Ascending aorta (tissue), 2 donors: ENCODE data around the gene TCF7. TPM values are rescaled to one million over a fixed set of nuclear protein-coding genes. Genes with fewer than 3 reads are reported as not detected.
A peak's percentile ranks its signal among the peaks of the same experiment; 100 is the strongest.

Experiments used
- DNase-seq, 2 donors: peaks; one replicate each; pipeline ENCODE4 v3.0.0-alpha.2; 2019; ENCODE audit warnings: low spot score in 2 of 2
- H3K27ac ChIP-seq, 2 donors: fragments of 200-600 bp; sonication (generic); one replicate each; pipeline ENCODE4 v1.5.1; 2016 to 2017; ENCODE audit warnings: mild to moderate bottlenecking in 1 of 2
- H3K27me3 ChIP-seq: fragments of 200-600 bp; sonication (generic); one replicate; pipeline ENCODE4 v1.5.1; 2017
- H3K36me3 ChIP-seq, 2 donors: fragments of 200-600 bp; sonication (generic); one replicate each; pipeline ENCODE4 v1.5.1; 2016
- H3K4me1 ChIP-seq, 2 donors: fragments of 200-600 bp; sonication (generic); one replicate each; pipeline ENCODE4 v1.5.1; 2016 to 2017; ENCODE audit warnings: mild to moderate bottlenecking in 1 of 2
- H3K4me3 ChIP-seq, 2 donors: fragments of 200-600 bp; sonication (generic); one replicate each; pipeline ENCODE4 v1.5.1; 2016 to 2017; ENCODE audit warnings: mild to moderate bottlenecking in 1 of 2
- H3K9me3 ChIP-seq, 2 donors: fragments of 200-600 bp; sonication (generic); one replicate each; pipeline ENCODE4 v1.5.1; 2016
- intact Hi-C: fragments of 100-400 bp; cut with DNase I; formaldehyde crosslinking; loops from one replicate; pipeline ENCODE4 v1.15.1; 2023
- total RNA-seq: library from RNA; depleted of rRNA; stranded (reverse); fragments of >200 nt; gene quantifications from one replicate; pipeline ENCODE4 v1.1.0, GENCODE V29; 2016
- TF ChIP-seq, protein P1 (sequence below), 3 experiments: fragments of 200-600 bp in 2 of 3; fragments of 450-650 bp in 1 of 3; sonication (generic) in 2 of 3; IDR thresholded peaks; one replicate each; pipeline ENCODE4 v1.5.1; 2016 to 2019; ENCODE audit warnings: antibody characterized with exemption in 3 of 3, mild to moderate bottlenecking in 1 of 3, moderate library complexity in 1 of 3

TCF7 gene
- total RNA-seq, 1 donor from 2014 or later, result 12.1 TPM

- Histone ChIP-seq H3K36me3 (peaks cover 20 to 43% of the 10 kb centered on the region in 2 donors), H3K4me1 (no peaks in the 10 kb centered on the region), H3K27ac (no peak overlapping the region), H3K27me3 (no peaks in the 10 kb centered on the region), H3K4me3 (no peak overlapping the region), H3K9me3 (no peaks in the 10 kb centered on the region)
- intact Hi-C loops, result loop anchor here (2.0 kb wide), 1 partner anchor 39 kb away; no protein-coding TSS in a partner anchor
- DNase-seq, result no peak
- TF ChIP-seq, protein P1, sequence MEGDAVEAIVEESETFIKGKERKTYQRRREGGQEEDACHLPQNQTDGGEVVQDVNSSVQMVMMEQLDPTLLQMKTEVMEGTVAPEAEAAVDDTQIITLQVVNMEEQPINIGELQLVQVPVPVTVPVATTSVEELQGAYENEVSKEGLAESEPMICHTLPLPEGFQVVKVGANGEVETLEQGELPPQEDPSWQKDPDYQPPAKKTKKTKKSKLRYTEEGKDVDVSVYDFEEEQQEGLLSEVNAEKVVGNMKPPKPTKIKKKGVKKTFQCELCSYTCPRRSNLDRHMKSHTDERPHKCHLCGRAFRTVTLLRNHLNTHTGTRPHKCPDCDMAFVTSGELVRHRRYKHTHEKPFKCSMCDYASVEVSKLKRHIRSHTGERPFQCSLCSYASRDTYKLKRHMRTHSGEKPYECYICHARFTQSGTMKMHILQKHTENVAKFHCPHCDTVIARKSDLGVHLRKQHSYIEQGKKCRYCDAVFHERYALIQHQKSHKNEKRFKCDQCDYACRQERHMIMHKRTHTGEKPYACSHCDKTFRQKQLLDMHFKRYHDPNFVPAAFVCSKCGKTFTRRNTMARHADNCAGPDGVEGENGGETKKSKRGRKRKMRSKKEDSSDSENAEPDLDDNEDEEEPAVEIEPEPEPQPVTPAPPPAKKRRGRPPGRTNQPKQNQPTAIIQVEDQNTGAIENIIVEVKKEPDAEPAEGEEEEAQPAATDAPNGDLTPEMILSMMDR (IDR thresholded peaks at IDR 0.05), result no peak
Observed at GRCh38 chr5:134141331-134142050, 27.0 kb downstream of the TCF7 start.

DNA sequence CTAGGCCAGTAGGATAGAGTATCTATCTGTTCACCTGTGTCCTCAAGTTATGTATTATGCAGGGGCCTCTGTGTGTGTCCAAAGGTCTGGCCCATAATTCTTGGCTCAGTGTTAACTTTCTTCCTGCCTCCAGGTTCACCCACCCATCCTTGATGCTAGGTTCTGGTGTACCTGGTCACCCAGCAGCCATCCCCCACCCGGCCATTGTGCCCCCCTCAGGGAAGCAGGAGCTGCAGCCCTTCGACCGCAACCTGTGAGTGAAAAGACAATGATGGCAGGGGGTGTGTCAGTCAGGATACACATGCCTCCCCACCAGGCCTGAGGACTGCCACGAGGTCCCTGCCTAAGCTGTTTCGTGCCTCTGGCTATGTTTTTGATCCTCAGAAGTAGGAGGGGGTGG is 27.6 kb downstream of the TCF7 start:
- intact Hi-C loops, result no loop called here
- TF ChIP-seq, protein P1 (IDR thresholded peaks at IDR 0.05), result no peak
- no peaks in the 10 kb centered on the region for H3K9me3 ChIP-seq
- DNase-seq, result no peak
- H3K27me3 ChIP-seq, result no peaks in the 10 kb centered on the region
- no peak overlapping the region for H3K27ac ChIP-seq
- no peak overlapping the region for H3K4me3 ChIP-seq
- H3K36me3 ChIP-seq, result peaks cover 16 to 43% of the 10 kb centered on the region in 2 donors
- H3K4me1 ChIP-seq, result no peaks in the 10 kb centered on the region

GRCh38 chr5:134142806-134143205 is 28.3 kb downstream of the TCF7 start:
- DNase-seq, result no peak
- intact Hi-C loops, result no loop called here

DNA sequence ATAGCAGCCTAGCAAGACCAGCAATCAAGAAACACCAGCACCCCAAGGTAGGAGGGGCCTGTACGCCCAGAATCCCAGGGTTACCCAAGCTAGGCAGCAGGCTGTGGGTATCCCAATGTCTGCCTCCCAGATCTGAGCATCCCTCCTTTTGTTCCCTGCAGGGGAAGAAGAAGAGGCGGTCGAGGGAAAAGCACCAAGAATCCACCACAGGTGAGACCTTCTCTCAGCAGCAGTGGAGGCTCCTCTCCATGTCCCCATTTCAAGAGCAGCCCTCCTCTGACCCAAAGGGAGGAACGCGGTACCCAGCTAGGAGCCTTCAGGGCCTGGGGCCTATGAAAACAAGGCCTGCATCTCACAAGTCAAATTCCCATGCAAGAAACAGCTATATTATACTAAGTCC is 28.9 kb downstream of the TCF7 start:
- no peaks in the 10 kb centered on the region for H3K9me3 ChIP-seq
- H3K27ac ChIP-seq, result no peak overlapping the region
- no peaks in the 10 kb centered on the region for H3K4me1 ChIP-seq
- H3K4me3 ChIP-seq, result no peak overlapping the region
- H3K27me3 ChIP-seq, result no peaks in the 10 kb centered on the region
- intact Hi-C loops, result no loop called here
- TF ChIP-seq, protein P1 (IDR thresholded peaks at IDR 0.05), result no peak
- peaks cover 23 to 54% of the 10 kb centered on the region in 2 donors for H3K36me3 ChIP-seq
- no peak for DNase-seq

More at GRCh38 chr5:134142806-134143205, 28.3 kb downstream of the TCF7 start:
- Histone ChIP-seq H3K4me3 (no peak overlapping the region), H3K27ac (no peak overlapping the region), H3K27me3 (no peaks in the 10 kb centered on the region), H3K36me3 (peaks cover 22 to 49% of the 10 kb centered on the region in 2 donors), H3K9me3 (no peaks in the 10 kb centered on the region), H3K4me1 (no peaks in the 10 kb centered on the region)
- TF ChIP-seq, protein P1 (IDR thresholded peaks at IDR 0.05), result no peak

DNA sequence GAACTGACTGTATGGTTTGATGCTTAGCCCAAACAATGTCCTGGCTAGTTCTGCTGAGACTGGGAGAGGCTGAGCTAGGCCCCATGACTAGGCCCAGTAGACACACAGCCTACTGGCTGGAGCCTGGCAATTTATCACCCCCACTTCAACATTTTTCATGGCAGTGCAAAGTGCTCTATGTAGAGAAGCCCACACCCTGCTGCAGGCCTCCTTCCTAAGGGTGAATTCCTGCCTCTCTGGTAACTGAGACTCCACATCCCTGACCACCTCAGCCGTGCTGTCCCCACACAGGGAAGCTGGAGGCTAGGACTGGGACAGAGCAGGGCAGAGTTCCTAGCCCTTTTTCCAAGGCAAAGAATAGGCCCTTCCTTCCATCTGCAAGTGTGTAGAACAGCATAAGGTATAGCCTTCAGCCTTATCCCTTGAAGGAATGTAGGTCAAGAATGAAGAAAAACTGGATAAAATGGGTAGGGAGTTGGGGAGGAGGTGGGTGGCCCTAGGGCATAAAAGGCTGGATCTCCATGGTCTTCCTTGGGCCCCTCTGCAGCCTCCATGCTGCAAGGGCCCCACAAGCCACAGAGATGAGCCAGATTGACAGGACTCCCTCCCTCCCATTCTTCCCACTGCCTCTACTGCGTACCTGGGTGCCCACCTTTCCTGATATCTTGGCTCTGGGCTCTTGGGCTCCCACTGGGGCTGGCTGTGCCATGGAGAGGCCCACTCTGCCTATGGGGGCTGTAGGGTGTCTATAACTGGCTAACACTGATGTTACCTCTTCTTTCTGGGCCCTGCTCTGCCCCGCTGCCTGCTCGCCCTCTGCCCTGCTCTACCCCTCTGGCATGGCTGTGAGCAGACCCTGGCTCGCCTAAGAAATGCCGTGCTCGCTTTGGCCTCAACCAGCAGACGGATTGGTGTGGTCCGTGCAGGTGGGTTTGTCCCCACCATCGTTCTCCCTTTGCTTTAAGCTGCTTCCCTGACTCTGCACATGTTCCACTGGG is 29.8 kb downstream of the TCF7 start:
- Histone ChIP-seq H3K4me3 (no peak overlapping the region), H3K27ac (no peak overlapping the region), H3K9me3 (no peaks in the 10 kb centered on the region), H3K27me3 (no peaks in the 10 kb centered on the region), H3K4me1 (no peaks in the 10 kb centered on the region), H3K36me3 (peaks cover 31 to 60% of the 10 kb centered on the region in 2 donors)
- DNase-seq, result peak in 1 of 2 donors; percentile 4
- TF ChIP-seq, protein P1 (IDR thresholded peaks at IDR 0.05), result no peak
- intact Hi-C loops, result no loop called here
